Fibroblast of lung (primary cell): ENCODE measurements around the gene CCNL1. TPM values are rescaled to one million over a fixed set of nuclear protein-coding genes. Genes with fewer than 3 reads are reported as not detected.

Experiments
- DNase-seq, 2 donors: peaks; one replicate each; pipeline versions ENCODE4 v3.0.0 to v3.0.0-alpha.2; 2010; ENCODE audit warnings: low read depth in 2 of 2
- H2AFZ ChIP-seq: 2 replicates; pipeline ENCODE4 v1.5.1; 2012; ENCODE audit warnings: low read length, control low read depth, inconsistent platforms
- H3K27ac ChIP-seq: 2 replicates; pipeline ENCODE4 v1.5.1; 2011; ENCODE audit warnings: low read length, control low read depth; ENCODE audit not compliant: insufficient read depth
- H3K27me3 ChIP-seq: 2 replicates; pipeline ENCODE4 v1.5.1; 2011; ENCODE audit warnings: mild to moderate bottlenecking, low read length; ENCODE audit not compliant: control insufficient read depth, insufficient read depth
- H3K36me3 ChIP-seq: 2 replicates; pipeline ENCODE4 v1.5.1; 2011; ENCODE audit warnings: low read length; ENCODE audit not compliant: control insufficient read depth, insufficient read depth
- H3K4me1 ChIP-seq: 2 replicates; pipeline ENCODE4 v1.5.1; 2011; ENCODE audit warnings: low read length; ENCODE audit not compliant: control insufficient read depth, insufficient read depth; ENCODE audit errors: extremely low read depth
- H3K4me2 ChIP-seq: 2 replicates; pipeline ENCODE4 v1.5.1; 2011; ENCODE audit warnings: low read length, control low read depth; ENCODE audit not compliant: insufficient read depth; ENCODE audit errors: extremely low read depth
- H3K4me3 ChIP-seq, 4 experiments: fragments of 200-600 bp in 1 of 4; sonication (generic) in 1 of 4; replicated peaks in 1 of 4; 2 replicates each; pipeline ENCODE4 v1.5.1; 2011 to 2016; ENCODE audit warnings: low read length in 4 of 4, low read depth in 3 of 4, mild to moderate bottlenecking in 3 of 4, control low read depth in 2 of 4, inconsistent platforms in 1 of 4, mixed read lengths in 1 of 4; ENCODE audit not compliant: insufficient read depth in 1 of 4; ENCODE audit errors: control extremely low read depth in 1 of 4
- H3K79me2 ChIP-seq: 2 replicates; pipeline ENCODE4 v1.5.1; 2012; ENCODE audit warnings: mild to moderate bottlenecking, low read length, inconsistent platforms; ENCODE audit not compliant: control insufficient read depth, insufficient read depth
- H3K9ac ChIP-seq: 2 replicates; pipeline ENCODE4 v1.5.1; 2011; ENCODE audit warnings: mild to moderate bottlenecking, low read length, control low read depth; ENCODE audit not compliant: insufficient read depth
- H3K9me3 ChIP-seq: 2 replicates; pipeline ENCODE4 v1.5.1; 2012; ENCODE audit warnings: low read depth, low read length; ENCODE audit not compliant: control insufficient read depth, insufficient read depth
- H4K20me1 ChIP-seq: 2 replicates; pipeline ENCODE4 v1.5.1; 2011; ENCODE audit warnings: low read length; ENCODE audit not compliant: control insufficient read depth, insufficient read depth; ENCODE audit errors: extremely low read depth
- EZH2 ChIP-seq: IDR thresholded peaks from 2 replicates; pipeline ENCODE4 v1.5.1; 2012; ENCODE audit warnings: low read length, control low read depth, mild to moderate bottlenecking; ENCODE audit errors: missing control alignments
- polyA plus RNA-seq, 2 donors: library from polyadenylated mRNA; depleted of rRNA in 1 of 2; stranded (reverse) in 1 of 2; unstranded in 1 of 2; fragments of >200 nt; gene quantifications; 2 replicates each; pipeline ENCODE4 v1.2.1, GENCODE V29; 2011 to 2012; ENCODE audit warnings: missing spikeins in 1 of 2
- total RNA-seq: library from RNA; depleted of rRNA; stranded (reverse); fragments of >200 nt; gene quantifications from 2 replicates; pipeline ENCODE4 v1.2.1, GENCODE V29; 2014
- TF ChIP-seq, protein P1 (sequence below), 2 donors: IDR thresholded peaks in 1 of 2; conservative IDR thresholded peaks in 1 of 2; 1 replicate in 1 of 2; 2 replicates in 1 of 2; pipeline ENCODE4 v1.5.1; 2011 to 2012; ENCODE audit warnings: low read length in 2 of 2, control low read depth in 1 of 2, inconsistent platforms in 1 of 2, low read depth in 1 of 2, mild to moderate bottlenecking in 1 of 2

The CCNL1 gene
- total and polyA plus RNA-seq, 2 donors (not counting 1 experiment from before 2014, with no cell fraction given), result 63.8 to 219 TPM

- Histone ChIP-seq H3K4me1 (peaks cover 14% of the 10 kb centered on the region), H3K9me3 (no peaks in the 10 kb centered on the region)
Measured at GRCh38 chr3:157126365-157126764, 33.6 kb downstream of the CCNL1 start.

DNA sequence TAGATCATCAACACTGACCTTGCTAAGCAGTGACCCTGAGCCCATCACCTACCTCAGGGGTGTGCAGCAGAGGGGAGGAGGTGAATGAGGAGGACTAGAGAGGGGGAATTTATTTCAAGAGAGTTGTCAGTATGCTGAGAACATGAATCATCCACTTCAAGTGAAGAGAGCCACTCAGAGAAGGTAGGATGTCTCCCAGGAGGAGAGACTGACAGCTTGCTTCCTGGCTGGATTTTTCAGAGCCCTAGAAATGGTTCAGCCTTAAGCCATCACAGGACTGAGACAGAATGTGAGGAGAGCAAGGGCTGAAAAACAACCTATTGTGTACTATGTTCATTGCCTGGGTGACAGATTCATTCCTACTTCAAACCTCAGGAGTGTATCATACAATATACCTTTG lies 34.8 kb downstream of the CCNL1 start:
- no peak overlapping the region for H3K4me3 ChIP-seq
- TF ChIP-seq, protein P1, sequence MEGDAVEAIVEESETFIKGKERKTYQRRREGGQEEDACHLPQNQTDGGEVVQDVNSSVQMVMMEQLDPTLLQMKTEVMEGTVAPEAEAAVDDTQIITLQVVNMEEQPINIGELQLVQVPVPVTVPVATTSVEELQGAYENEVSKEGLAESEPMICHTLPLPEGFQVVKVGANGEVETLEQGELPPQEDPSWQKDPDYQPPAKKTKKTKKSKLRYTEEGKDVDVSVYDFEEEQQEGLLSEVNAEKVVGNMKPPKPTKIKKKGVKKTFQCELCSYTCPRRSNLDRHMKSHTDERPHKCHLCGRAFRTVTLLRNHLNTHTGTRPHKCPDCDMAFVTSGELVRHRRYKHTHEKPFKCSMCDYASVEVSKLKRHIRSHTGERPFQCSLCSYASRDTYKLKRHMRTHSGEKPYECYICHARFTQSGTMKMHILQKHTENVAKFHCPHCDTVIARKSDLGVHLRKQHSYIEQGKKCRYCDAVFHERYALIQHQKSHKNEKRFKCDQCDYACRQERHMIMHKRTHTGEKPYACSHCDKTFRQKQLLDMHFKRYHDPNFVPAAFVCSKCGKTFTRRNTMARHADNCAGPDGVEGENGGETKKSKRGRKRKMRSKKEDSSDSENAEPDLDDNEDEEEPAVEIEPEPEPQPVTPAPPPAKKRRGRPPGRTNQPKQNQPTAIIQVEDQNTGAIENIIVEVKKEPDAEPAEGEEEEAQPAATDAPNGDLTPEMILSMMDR (conservative IDR thresholded peaks at IDR 0.05 in 1 of 2, IDR thresholded peaks at IDR 0.05 in 1 of 2; ENCODE audit: low read depth in 1 of 2, low read length in 2 of 2), result no peak
- TF ChIP-seq EZH2, result no peak
- H3K27ac ChIP-seq, result no peak overlapping the region
- H3K4me1 ChIP-seq, result peaks cover 10% of the 10 kb centered on the region
- no peaks in the 10 kb centered on the region for H4K20me1 ChIP-seq
- H3K9ac ChIP-seq, result no peak overlapping the region
- no peaks in the 10 kb centered on the region for H3K79me2 ChIP-seq
- no peaks in the 10 kb centered on the region for H3K36me3 ChIP-seq
- H3K4me2 ChIP-seq, result no peak overlapping the region
- no peaks in the 10 kb centered on the region for H3K9me3 ChIP-seq
- DNase-seq, result peak in 1 of 2 donors; percentile 60
- no peaks in the 10 kb centered on the region for H3K27me3 ChIP-seq
- no peak overlapping the region for H2AFZ ChIP-seq

More at GRCh38 chr3:157126365-157126764, 33.6 kb downstream of the CCNL1 start:
- Histone ChIP-seq H3K4me2 (no peak overlapping the region), H3K79me2 (no peaks in the 10 kb centered on the region), H3K9ac (no peak overlapping the region), H4K20me1 (no peaks in the 10 kb centered on the region), H3K27me3 (no peaks in the 10 kb centered on the region), H3K4me3 (no peak overlapping the region), H3K27ac (no peak overlapping the region), H3K36me3 (no peaks in the 10 kb centered on the region), H2AFZ (no peak overlapping the region)
- TF ChIP-seq, protein P1 (conservative IDR thresholded peaks at IDR 0.05 in 1 of 2, IDR thresholded peaks at IDR 0.05 in 1 of 2; ENCODE audit: low read depth in 1 of 2, low read length in 2 of 2), result no peak
- TF ChIP-seq EZH2, result no peak
- no peak for DNase-seq

- no peaks in the 10 kb centered on the region for H3K9me3 ChIP-seq
- no peaks in the 10 kb centered on the region for H4K20me1 ChIP-seq
- H3K79me2 ChIP-seq, result no peaks in the 10 kb centered on the region
- TF ChIP-seq EZH2, result no peak
- TF ChIP-seq, protein P1 (conservative IDR thresholded peaks at IDR 0.05 in 1 of 2, IDR thresholded peaks at IDR 0.05 in 1 of 2; ENCODE audit: low read depth in 1 of 2, low read length in 2 of 2), result no peak
- no peak overlapping the region for H2AFZ ChIP-seq
- peak in 1 of 2 donors; percentile 61 for DNase-seq
- no peak overlapping the region for H3K4me3 ChIP-seq
- H3K4me2 ChIP-seq, result no peak overlapping the region
- no peak overlapping the region for H3K27ac ChIP-seq
- H3K36me3 ChIP-seq, result no peaks in the 10 kb centered on the region
- no peaks in the 10 kb centered on the region for H3K27me3 ChIP-seq
- no peak overlapping the region for H3K9ac ChIP-seq
- peaks cover 9% of the 10 kb centered on the region for H3K4me1 ChIP-seq
Measured at GRCh38 chr3:157123621-157124020, 36.3 kb downstream of the CCNL1 start.
